Measurements from ENCODE around the gene CLSTN2.

Gene CLSTN2

GRCh38 chr3:140052771-140053702 is 118.1 kb downstream of the CLSTN2 start:
- DNase-seq (ENCODE audit: low spot score): no peak

DNA sequence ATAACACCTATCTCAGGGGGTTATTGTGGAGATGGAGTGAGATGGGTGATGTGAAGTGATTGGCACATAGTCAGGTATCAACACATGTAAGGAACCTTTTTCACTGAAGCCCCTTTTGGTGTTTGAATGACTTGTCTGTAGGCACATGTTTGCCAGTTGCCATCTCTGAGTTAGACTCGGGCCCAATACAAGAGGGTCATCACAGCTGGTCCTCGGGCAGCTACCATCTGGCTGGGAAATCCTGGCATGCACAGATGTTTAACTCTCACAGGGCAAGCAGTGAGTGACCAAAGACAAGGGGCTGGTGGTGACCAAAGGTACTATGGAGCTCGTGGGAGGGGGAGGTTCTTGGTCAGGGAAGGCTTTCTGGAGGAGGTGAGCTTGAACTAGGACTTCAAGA is 118.8 kb downstream of the CLSTN2 start:
- DNase-seq (ENCODE audit: low spot score): no peak

DNA sequence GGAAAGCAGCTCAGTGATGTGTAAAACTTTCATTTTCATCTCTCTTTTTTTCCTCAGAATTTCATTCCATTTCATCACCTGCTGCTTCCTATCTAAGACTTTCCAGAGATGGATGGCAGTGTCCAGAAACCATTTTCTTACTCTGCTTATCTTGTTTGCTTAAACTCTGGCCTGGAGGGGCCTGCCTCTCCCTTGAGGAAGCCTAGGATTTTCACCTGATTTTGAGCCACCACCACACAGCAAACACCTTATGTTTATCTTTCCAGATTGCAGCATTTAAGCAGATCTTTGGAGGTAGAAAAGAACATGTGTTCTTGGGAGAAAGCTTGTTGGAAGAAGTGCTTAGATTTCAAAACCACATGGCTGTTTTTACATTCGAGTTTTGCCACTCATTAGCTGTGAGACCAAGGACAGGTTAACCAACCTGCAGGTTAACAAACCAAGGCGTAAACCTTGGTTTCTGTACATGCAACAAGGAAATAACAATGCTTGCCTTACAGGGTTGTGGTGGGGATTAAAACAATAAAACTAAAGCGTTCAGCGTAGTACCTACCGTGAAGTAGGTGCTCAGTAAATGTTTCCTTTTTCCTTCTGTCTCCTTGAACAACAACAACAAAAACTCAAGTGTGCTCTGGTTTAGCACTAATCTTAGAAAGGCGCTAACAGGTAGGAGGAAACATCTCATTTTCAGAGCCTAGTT is 120.3 kb downstream of the CLSTN2 start:
- no peak for DNase-seq (ENCODE audit: low spot score)

GRCh38 chr3:140056047-140056446 is 121.1 kb downstream of the CLSTN2 start:
- DNase-seq (ENCODE audit: low spot score): no peak

GRCh38 chr3:140061211-140061610 is 126.2 kb downstream of the CLSTN2 start:
- DNase-seq (ENCODE audit: low spot score): no peak

DNA sequence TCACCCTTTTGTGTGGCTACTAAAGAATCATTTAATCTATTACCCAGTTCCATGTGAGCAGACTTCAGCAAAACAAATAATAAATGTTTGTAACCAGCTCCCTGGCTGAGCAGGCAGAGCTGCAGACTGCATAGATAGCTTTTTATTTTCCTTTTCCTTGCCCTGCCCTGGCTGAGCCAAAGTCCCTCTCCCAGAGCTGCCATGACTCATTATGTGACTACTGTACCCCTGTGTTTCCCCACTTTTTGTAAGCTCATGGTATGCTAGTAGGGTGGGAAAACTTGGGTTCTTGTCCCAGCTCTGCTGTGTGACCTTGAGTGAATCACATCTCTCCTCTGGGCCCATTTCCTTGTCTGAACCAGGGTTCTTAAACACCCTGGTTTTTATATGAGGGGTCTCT is 127.5 kb downstream of the CLSTN2 start:
- no peak for DNase-seq (ENCODE audit: low spot score)

DNA sequence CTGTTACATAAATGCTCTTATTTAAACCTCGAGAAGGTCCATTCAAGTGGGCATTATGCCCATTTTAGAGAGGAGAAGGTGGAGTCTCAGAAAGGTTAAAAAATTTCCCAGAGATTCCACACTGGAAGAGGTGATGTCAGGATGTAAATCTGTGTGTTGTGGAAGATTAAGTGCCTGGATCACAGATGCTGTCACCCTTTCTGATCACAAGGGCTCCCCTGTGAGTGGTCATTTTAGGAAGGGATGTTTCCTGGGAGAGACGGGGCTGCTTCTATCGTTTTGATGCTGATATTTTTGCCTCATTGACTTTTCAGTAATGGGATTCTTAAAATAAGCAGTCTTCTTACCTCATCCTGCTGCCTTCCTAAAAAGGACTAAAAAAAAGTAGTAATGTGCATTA is 132.5 kb downstream of the CLSTN2 start:
- no peak for DNase-seq (ENCODE audit: low spot score)

DNA sequence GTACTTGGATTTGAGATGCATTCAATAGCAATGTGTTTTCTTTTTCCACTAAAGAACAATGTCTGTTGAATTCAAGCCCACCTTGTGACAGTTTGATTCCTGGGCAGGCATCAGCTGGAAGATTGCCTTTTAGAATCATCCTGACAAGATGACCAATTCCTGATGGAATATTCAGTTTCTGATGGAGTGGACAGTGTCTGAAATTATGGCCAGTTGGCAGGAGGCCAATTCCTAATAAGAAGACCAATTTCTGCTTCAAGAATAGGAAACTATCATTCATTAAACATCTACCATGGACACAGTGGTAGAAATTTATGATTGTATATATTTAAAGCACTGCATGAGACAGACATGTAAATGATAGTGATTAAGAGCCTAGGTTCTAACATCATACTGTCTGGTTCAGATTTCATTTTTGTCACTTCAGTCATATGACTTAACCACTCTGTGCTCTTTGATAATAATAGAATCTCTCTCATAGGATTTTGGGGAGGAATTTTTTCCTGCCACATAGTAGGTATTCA is 133.6 kb downstream of the CLSTN2 start:
- DNase-seq (ENCODE audit: low spot score): no peak

DNA sequence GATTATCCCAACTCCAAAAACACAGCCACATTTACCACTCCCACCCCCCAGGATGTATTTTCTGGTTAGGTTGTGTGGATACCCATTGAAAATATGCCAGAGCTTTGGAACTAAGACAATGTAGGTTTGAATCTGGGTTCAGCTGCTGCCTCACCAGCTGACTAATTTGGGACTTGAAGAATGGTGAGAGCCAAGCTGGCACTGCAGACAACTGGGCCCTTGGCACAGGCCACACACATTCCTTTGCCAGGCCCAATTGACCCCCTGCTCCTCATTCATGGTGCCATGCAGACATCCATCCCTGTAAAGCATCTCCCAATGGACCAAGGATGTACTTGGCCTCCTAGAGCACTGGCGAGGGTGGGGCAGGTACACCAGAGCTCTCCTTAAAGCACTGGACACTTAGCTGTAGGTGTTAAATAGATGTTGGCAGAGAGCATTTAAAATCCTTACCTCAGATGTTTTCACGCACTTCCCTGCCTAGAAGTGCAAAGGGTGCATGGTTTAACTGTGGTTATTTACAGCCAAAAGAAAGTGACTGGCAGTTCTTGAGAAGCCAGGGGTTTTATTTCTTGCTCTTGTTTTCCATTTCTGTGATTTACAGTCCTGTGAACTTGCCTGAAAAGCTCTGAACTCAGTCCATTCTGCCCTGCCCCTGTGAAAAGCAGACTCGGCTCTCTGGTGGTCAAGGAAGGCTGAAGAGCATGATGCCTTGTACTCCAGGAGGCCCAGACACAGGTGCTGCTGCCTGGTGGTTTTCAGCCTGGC is 138.5 kb downstream of the CLSTN2 start:
- DNase-seq (ENCODE audit: low spot score): no peak

GRCh38 chr3:140076552-140076951 is 141.6 kb downstream of the CLSTN2 start:
- no peak for DNase-seq (ENCODE audit: low spot score)

DNA sequence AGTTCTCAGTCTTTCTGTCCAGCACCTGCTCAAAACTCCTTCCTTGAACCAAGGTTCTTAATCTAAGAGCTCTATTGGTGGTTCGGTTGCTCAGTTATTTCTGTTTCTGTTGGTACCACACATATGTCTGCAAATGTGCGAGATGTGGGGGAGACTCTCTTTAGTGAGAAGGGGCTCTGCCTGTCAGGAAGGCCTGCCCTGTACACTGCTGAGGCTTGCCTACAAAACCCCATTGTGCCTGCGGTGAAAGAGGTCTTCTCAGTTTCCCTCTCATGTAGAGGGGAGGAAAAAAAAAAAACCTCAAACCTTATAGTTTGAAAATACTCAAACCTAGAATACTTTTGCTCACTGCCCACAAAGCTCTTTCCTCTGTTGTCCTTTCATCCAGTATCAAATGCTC is 142.4 kb downstream of the CLSTN2 start:
- DNase-seq (ENCODE audit: low spot score): no peak

GRCh38 chr3:140078343-140078742 is 143.4 kb downstream of the CLSTN2 start:
- DNase-seq (ENCODE audit: low spot score): no peak

DNA sequence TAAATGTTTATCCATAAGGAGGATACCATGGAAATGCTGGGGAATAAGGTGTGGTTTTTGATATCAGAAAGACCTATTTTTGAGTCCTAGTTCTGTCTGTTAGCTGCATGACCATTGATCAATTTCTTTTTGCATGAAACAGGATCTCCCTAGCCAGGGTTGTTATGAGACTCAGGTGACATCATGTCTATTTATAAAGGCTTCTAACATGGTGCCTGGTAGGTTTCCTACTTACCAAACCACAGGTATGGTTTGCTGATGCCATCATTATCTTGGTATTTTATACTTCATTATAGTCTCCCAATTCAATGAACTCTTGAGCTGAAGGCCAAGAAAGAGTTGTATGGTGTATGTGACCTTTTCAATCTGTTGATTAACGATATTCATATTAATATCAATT is 144.0 kb downstream of the CLSTN2 start:
- no peak for DNase-seq (ENCODE audit: low spot score)

DNA sequence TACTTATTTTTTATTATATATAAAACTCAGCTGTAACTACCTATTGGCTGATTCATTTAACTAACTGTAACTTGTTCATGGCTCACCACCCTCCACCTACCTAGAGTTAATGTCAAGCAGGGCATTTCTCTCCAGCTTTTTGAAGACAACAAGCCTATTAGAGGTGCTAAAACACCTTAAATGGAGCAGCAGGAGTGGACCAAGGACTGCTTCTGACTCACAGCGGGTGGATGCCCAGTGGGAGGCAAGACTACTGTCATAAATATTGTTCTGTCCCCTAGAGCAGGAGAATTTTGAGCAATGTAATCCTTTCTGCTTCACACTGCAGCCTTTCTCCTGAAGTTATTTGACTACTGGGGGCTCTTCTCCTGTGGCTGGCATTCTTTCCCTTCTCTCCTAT is 146.9 kb downstream of the CLSTN2 start:
- no peak for DNase-seq (ENCODE audit: low spot score)

GRCh38 chr3:140085001-140085400 is 150.0 kb downstream of the CLSTN2 start:
- no peak for DNase-seq (ENCODE audit: low spot score)

GRCh38 chr3:140086642-140087041 is 151.7 kb downstream of the CLSTN2 start:
- no peak for DNase-seq (ENCODE audit: low spot score)

GRCh38 chr3:140088058-140088457 is 153.1 kb downstream of the CLSTN2 start:
- no peak for DNase-seq (ENCODE audit: low spot score)

GRCh38 chr3:140088513-140088912 is 153.5 kb downstream of the CLSTN2 start:
- DNase-seq (ENCODE audit: low spot score): no peak

DNA sequence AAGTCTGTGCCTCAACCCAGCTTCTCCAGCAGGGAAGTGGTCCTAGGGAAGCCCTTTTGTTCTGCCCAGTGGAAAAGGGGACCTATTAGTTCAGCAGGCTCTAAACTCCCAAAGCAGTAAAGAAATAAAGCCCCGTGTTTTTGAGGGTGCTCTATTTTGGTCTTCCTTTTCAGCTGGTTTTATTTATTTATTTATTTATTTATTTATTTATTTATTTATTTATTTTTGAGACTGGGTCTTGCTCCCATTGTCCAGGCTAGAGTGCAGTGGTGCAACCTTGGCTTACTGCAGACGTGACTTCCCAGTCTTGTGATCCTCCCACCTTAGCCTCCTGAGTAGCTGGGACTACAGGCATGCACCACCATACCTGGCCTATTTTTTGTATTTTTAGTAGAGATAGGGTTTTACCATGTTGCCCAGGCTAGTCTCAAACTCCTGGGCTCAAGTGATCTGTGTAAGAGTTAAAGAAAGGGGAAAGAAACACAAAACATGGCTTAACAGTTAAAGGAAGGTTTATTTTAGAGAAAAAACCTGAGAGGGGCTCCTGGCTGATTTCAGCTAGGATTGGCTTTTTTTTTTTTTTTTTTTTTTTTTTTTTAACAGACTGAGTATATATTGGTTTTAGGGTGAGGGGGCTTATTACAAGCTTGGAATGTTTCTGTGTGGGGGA is 154.6 kb downstream of the CLSTN2 start:
- DNase-seq (ENCODE audit: low spot score): no peak

GRCh38 chr3:140091143-140091542 is 156.2 kb downstream of the CLSTN2 start:
- no peak for DNase-seq (ENCODE audit: low spot score)

DNA sequence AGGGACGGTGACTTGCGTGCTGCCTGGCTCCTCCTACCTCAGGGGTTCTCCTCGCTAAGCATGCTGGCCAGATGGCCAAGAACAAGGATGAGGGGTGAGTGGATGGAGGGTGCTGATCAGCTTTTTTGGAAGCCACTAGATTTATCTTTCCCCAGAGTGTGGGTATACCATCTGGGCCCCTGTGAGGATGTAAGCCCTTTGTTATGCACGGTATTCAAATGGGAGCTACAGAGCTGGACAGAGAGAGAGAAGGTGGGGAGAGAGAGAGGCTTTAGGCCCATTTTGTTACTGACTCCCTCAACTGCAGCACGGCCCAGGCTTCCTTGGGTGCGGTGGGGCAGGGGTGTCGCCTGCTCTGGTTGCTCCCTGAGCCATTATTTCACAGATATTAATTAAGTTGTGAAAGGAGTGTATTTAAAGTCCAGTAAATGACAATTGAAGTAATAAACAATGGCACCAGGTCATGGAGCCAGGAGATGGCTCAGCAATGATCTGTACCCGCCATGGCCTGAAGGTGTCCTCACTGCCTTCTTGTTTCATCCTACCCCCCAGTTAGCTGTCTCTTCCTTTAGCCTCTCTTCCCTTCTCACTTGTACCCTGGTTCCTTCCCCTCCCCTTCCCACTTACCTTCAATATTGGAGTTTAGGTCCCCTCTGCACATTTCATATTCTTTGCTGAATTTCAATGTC is 158.0 kb downstream of the CLSTN2 start:
- no peak for DNase-seq (ENCODE audit: low spot score)

Measured in cerebellar cortex (tissue), 1 donor.